T follicular helper cell (primary cell): ENCODE data around the gene AHCYL1.
A peak's percentile ranks its signal among the peaks of the same experiment; 100 is the strongest.

Source experiments
- DNase-seq: peaks from one replicate; pipeline ENCODE4 v3.0.0-alpha.2; 2020; ENCODE audit warnings: low read depth

Gene AHCYL1

DNA sequence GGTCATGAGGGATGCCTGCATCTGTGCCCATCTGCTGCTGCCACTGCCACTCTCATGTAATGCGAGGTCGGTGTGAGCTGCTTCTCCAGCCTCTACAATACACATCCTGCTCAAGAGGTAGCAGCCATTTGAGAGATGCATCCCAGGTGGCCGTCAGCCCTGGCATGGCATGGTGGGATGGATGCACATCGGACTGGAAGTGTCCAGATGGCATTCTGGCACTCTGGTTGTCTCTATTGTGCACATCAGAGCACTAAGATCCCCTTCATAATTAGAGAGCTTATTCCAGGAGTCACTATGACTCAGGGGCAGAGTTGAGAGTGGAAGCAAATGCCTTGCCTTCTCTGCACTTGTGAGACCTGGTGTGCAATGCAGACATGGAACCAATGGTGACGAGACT is 53.7 kb downstream of the AHCYL1 start:
- DNase-seq = no peak

DNA sequence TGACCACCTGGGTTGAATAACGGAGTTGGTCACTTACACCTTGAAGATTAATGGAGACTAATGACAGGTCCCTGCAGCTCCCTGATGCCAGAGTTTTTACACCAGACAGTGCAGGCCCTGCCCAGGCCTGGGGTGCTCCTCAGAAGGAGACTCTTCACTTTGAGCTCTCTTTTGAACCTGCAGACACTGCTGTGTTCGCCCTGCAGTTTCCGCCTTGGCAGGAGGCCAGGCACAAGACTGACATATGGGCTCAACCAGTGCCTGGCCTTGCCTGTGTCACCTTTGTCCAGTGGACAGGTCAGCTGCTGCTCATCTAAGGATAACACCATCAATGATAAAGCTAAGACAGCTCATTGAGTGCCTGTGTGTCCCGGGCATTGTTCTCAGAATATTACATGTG is 55.1 kb downstream of the AHCYL1 start:
- DNase-seq = no peak

DNA sequence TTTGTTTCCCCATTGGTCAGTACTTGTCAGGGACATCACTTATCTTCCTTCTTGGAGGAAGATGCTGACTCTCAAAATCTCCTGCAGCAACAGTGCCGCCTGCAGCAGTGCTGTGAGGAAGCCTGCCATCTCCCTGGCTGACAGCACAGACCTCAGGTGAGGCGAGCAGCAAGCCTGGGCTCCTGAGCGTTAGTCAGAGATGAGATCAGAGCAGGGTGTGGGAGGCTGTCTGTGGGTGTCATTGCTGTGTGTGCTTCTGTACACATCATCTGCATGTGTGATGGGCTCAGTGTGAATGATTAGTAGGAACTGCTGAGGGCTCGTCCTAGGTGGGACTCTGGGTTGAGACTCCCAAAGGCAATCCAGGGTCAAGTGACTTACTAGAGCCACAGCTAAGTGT is 56.0 kb downstream of the AHCYL1 start:
- DNase-seq = no peak

DNA sequence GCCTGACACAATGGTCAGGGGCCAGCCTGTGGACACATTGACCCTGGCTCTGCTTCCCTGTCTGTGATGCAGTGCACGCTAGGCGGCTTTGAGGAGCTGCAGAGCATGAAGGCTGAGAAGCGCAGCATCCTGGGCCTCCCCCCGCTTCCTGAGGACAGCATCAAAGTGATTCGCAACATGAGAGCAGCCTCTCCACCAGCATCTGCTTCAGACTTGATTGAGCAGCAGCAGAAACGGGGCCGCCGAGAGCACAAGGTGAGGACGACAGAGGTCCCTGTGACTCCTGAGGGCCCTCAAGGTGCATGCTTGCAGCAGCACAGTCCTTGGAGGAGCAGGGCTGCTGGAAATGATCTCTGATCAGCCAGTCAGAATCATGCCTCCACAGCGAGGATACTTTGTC is 58.5 kb downstream of the AHCYL1 start:
- DNase-seq = no peak

DNA sequence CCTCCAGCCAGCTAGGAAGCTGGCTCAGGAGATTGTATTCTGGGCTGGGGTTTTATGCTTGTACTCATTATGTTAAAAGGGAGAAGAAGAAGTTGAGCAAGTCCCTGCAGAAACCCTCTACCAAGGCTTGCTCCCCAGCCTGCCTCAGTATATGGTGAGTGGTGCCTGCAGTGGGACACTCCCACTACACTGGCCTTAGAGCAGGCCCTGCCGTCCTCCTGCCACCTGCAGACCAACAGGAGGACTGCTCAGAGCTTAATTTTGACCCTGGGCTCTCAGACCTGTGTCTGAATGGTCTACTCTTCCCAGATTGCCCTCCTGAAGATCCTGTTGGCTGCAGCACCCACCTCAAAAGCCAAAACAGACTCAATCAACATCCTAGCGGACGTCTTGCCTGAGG is 62.9 kb downstream of the AHCYL1 start:
- no peak for DNase-seq

DNA sequence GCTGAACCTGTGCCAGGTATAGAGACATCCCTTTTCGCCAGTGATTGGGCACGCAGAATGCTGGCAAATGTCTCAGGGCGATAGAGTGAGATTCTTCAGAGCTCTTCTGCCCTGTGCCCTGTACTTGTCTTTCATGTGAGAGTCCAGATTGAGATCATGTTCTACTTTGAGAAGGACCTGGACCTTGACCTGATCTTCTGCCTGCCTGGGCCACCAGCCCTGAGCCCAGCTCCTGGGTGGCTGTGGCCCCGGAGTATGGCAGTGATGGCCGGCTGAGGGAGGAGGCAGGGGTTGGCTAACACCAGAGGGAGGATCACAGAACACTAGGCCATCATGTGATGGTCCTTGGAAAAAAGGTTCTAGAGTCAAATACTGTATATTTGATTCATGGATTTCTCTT is 63.7 kb downstream of the AHCYL1 start:
- DNase-seq = no peak

DNA sequence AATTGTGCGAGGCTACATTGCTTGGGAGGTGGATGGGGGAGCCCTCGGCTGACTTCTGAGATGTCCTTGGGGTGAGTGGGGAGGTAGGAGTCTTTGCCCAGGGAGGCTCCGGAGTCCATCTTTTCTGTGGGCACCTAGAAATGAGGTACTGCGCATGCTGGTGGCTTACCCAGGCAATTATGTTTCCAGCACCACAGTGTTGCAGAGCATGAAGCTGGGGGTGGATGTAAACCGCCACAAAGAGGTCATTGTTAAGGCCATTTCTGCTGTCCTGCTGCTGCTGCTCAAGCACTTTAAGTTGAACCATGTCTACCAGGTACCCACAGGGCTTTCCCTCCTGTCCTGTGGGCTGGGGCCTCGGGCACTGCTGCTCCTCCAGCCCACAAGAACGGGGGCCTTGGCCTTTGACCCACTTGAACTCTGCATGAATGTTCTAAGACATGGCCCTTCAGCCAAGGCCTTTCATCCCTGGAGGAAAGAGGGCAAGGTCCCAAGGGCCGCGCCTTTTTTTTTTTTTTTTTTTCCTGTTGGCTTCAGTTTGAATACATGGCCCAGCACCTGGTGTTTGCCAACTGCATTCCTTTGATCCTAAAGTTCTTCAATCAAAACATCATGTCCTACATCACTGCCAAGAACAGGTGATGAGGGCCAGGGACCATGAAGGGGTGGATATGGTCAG is 64.5 kb downstream of the AHCYL1 start:
- no peak for DNase-seq

DNA sequence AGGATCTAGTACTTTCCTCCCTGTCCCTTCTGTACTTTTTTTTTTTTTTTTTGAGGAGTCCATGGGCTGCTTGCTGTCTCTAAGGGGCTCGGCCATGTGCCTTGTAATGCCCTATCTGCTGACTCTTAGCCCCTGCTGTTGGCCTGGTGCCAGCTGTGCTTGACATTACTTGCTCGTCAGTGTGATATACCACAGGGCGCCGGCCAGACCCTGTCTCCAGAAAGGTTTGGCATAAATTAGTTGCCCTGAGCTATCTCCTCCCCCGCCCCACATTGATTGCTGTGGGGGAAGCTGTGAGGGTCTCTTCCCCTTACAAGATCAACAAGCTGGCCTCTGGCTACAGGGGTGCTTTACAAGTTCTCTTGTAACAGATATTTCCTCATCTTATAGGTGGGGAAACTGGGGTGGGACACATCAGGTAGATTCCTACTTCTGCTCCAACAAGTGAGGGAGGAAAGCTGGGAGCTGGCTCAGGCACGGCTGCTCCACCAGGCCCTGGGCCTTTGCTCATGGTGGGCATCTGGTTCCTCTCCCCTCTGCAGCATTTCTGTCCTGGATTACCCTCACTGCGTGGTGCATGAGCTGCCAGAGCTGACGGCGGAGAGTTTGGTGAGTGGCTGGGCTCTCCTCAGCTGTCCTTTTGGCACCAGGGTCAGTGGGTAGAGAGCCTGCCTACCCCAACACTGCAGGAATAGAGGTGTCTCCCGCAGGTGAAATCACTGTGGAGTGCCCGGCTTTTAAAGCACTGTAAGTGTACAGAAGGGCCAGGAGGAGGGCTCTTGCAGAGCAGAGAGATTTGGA is 65.4 kb downstream of the AHCYL1 start:
- no peak for DNase-seq

DNA sequence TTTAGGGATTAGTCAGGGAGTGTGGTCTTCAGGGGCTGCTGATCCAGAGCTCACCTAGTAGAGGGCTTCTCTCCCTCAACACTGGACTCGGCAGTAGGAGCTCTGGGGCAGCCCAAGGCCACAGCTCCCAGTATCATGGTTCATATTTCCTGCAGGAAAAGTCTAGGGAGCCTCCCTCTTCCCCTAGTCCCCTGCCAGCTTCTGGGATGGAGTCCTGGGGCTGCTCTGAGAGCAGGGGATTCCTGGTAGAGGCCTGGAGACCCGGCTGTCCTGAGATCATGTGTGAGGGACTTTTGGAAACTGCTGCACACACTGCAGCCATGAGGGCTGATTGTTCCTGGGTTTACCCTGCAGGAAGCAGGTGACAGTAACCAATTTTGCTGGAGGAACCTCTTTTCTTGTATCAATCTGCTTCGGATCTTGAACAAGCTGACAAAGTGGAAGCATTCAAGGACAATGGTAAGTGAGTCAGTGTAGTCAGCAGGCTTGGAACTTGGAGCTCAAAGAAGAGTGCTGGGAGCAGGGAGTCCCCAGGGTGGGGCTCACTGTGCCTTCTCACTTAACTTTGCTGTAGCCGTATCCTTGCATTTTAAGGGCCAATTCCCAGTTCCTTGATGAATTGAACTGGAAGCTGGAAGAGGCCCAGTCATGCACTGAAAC is 66.2 kb downstream of the AHCYL1 start:
- DNase-seq = no peak

DNA sequence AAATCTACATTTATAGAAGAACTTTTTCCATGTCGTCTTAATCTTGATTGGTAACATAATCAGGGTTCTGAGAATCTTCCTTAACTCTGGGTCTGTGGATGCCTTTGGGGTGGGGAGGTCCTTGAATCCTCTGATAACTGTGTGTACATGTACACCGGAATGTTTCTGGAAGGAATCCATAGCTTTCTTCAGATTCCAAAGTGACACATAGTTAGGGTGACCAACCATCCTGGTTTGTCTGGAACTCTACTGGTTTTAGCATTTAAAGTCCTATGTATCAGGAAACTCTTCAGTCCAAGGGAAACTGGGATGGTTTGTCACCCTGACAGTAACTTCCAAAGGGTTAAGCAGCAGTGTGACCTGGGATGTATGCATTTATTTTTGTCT is 66.7 kb downstream of the AHCYL1 start:
- no peak for DNase-seq

DNA sequence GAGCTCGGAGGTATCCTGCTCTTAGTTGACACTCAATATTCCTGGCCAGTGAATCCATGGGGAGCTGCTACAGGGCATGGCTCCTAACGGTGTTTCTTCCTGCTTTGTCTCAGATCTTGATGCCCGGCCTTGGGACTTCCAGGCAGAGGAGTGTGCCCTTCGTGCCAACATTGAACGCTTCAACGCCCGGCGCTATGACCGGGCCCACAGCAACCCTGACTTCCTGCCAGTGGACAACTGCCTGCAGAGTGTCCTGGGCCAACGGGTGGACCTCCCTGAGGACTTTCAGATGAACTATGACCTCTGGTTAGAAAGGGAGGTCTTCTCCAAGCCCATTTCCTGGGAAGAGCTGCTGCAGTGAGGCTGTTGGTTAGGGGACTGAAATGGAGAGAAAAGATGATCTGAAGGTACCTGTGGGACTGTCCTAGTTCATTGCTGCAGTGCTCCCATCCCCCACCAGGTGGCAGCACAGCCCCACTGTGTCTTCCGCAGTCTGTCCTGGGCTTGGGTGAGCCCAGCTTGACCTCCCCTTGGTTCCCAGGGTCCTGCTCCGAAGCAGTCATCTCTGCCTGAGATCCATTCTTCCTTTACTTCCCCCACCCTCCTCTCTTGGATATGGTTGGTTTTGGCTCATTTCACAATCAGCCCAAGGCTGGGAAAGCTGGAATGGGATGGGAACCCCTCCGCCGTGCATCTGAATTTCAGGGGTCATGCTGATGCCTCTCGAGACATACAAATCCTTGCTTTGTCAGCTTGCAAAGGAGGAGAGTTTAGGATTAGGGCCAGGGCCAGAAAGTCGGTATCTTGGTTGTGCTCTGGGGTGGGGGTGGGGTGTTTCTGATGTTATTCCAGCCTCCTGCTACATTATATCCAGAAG is 69.2 kb downstream of the AHCYL1 start:
- DNase-seq = peak; percentile 38

DNA sequence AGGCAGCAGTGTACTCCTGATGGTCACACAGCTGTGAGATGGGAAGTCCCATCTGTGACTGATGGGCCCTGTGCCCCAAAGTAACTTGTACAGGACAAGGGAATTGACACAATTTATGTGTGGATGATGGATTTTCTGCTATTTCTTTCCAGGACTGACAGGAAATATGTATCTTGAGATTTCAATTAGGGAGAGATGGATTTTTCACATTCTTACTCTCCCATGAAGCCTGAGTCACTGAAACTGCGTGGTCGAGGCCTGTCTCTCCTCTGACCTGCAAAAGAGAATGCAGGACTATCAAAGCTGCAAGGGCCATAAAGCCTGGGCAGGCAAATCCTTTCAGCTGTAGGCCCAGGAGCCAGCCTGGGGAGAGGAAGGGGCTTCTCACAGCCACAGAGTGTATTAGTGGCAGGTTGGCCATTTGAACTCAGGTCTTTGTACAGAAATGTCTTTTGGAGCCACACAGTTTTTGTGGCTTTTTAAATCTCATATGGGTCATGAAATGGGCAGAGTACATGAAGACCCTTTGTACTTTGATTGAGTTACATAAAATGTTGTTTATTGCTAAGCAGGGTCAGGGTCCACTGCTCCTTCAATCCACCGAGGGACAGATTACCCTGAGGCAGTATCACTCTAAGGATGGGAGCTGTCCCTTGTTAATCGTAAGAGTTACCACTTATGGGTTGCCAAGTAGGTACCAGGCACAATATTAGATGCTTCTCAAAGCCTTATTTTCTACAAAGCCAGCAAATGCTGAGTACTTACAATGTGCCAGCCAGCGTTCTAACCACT is 71.1 kb downstream of the AHCYL1 start:
- no peak for DNase-seq

DNA sequence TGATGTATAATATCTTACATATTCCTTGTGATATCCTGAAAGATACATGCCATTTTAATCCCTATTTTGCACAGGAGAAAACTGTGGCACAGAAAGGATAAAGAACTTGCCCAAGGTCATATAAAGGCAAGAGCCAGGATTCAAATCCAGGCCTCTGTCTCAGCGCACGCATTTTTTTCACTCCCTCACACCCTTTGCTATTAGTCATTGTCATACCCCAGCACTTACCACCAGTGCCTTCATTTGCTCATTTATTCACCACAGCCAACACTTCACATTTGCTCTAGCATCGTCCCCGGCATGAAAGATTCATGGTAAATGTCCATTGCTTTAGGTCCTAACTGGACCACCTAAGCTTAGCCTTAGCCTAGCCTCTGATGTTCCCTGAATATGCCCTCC is 71.7 kb downstream of the AHCYL1 start:
- no peak for DNase-seq

DNA sequence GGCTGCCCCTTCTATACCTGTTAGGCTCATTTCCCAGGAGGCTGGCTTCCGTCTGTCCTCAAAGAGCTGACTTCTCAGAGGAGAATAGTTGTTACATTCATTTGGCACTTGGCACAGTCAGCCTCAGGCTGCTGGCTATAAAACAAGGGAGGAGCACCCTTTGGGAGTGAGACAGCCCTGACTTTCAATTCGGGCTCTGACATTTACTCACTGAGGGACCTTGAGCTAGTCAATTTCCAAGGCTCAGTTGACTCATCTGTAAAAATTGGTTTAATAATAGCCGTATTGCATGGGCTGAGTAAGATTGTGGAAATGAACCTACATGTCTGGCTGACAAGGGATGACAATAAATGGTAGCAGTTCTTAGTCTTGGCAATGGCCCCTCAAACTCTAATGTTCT is 72.2 kb downstream of the AHCYL1 start:
- DNase-seq = no peak

DNA sequence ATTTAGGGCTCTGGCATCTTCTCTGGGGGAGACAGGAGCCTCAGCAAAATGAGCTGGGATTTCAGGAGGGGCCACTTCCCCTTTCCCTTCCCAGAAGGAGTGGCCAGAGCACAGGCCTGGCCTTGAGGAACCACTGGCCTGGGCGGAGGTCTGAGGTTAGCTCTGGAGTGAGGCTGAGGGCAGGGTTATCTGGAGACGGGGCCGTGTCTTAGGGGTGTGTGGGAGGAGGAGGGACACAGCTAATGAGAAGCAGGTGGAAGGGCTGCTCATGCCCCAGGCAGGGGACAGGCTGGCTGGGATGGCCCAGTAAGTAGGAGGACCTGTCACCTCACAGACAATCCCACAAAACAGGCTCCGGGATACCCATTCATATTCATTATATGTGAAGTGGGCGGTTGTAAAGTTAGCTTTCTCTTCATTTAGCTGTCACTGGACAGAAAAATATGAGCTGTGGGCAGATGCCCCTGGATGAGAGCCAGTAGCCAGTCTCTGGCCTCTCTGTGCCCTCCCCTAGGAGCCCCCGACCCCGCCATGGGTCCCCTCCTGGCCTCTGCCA is 73.5 kb downstream of the AHCYL1 start:
- DNase-seq = no peak

DNA sequence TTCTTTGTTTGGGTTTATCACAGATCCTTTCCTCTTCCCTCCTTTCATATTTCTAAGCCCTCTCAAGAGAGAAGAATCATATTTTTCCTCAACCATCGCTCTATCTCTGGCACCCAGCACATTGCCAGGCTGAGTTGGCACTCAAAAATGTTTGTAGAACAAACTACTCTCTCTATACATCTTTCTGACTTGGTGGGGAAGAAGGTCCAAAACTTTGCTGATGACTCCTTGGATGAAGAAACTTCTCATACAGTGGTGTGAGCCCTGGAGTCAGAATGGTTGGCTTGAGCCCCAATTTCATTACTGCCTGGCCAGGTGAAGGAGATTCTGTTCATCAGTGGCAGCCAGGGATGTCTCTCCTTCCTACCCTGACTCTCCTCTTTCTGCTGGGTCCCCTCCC is 74.0 kb downstream of the AHCYL1 start:
- no peak for DNase-seq

DNA sequence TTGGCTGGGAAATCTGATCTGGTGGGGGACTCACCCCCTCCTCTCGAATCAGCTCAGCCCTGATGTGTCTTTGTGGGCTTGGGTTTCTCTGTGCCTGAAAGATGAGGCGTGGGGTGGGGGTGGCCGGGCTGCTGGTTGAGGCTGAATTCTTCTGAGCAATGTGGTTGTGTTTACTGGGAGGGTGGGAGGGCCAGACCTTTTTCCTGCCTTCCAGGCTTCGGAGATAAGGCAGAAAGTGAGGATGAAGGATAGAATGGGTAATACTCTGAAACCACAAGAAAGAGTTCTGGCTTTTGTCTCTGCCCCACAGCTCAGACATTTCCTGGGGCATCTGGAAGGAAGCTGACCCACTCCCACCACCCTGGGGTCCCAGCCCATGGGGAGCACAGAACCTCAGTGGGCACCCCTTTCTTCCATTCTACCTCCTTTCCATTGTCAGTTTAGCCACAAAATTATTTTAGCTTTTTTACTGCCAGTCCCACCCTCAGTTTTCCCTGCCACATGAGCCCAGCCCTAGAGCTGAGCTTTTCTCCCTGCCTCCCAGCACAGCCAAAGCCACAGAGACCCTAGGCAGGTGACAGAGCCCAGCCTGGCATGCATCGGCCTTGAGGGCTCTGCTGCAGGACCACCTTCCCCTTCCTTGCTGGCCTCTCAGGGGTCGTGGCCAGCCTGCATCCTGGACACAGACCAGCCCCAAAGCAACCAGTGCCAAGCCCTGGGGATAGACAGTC is 74.7 kb downstream of the AHCYL1 start:
- DNase-seq = no peak

DNA sequence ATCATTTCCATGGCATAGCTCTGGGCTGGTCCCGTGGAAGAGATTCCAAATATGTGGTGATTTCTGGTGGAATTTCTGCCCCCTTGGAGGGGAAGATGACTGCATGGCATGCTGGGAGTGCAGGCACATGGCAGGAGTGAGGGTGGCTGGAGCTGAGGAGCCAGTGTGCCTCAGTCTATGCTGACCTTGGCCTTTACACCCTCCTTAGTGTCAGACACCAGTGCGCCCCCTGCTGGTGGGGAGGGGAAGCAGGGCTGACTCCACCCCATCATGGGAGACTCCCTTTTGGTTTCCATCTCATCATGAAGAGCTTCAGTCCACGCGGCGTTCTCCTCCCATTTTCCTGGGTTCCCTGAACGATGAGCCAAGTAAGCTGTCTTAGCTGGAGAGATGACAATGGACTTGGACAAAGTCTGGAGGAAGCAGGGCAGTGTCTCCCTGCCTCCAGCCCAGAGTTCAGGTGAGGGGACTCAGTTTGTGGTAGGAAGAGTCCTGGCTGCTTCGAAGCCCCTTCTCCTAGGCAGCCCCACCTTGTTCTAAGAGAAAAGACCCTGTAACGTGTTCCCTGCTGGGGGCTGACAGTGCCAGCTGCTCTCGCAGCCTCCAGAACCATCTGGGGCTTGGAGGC is 75.6 kb downstream of the AHCYL1 start:
- peak; percentile 61 for DNase-seq

DNA sequence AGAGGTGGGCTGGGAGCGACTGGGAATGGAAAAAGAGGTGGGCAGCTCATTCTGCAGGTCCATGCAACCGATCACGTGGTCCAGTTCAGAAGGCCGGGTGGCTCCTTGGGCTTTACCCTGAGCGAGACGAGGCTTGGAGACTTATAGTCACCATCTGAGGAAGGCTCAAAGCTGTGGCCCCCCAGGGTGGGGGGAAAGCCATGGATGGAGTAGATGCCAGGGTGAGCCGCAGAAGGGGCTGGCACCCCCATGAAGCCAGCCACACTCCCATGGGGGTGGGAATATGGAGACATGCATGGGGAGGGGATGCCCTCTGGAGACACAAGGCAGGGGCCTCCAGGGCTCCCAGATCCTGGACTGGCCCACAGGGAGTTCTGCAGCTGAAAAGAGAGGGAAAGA is 76.1 kb downstream of the AHCYL1 start:
- DNase-seq = no peak

DNA sequence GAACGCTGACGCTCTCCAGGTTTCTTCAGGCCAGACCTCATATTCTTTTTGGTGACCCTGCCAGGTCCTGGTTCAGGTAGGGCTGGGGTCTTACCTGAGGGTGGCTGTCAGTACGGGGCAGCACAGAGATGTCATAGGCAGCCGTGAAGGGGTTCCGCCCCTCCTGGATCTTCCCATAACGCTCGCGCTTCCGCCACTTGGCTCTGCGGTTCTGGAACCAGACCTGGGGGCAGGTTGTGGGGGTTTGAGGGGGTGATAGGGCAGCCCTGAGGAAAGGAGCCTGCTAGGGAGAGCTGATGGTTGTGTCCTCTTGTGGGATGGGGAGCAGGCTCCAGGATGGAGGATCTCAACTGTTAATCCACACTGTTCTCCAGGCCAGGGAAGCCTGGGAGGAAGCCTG is 76.8 kb downstream of the AHCYL1 start:
- DNase-seq = no peak
